Fibroblast of the conjunctiva (primary cell): ENCODE measurements around the gene GALE.
"Not testable (repeated sequence)": the region's sequence is repeated elsewhere in the genome, so short reads cannot be mapped to it uniquely, and the experiment has no call there.

Experiments used
- DNase-seq: peaks from one replicate; pipeline ENCODE4 v3.0.0-alpha.2; 2010; ENCODE audit warnings: low read depth

The GALE gene

GRCh38 chr1:23800400-23801337 lies at the start of gene GALE:
Gene GALE (minus strand): TSS chr1:23800754. CDS start chr1:23799007, 1,747 bp downstream.
- peak; percentile 89 for DNase-seq

DNA sequence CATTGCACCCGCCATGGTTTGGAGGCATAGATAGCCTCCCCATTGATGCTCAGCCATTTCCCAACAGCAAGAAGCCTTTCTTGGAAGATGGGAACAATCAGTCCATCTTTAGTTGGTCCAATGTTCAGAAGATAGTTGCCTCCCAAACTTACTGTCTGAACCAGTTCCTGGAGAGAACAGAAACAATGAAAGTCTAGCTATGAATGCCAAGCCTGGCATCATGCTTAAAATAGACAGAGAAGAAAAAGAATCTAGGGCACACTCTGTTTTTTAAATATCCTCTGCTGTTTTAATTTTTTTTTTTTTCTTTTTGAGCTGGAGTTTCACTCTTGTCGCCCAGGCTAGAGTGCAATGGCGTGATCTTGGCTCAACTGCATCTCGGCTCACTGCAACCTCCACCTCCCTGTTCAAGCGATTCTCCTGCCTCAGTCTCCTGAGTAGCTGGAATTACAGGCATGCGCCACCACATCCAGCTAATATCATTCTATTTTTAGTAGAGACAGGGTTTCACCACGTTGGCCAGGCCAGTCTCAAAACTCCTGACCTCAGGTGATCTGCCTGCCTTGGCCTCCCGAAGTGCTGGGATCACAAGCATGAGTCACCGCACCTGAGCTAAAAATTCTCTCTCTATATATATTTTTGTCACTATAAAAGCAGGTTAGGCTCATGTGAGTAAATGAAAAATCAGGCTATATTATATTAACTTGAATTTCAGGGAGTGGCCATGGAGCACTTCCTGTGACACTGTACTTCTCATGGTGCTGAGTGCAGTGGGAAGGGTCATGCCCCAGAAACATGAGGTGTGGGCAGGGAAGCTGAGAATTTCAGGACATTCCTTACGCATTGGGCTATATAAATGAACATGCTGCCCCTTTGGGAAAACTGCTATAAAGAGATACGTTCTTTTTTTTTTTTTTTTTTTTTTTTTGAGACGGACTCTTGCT lies 48.4 kb upstream of the GALE start:
- DNase-seq = no peak

DNA sequence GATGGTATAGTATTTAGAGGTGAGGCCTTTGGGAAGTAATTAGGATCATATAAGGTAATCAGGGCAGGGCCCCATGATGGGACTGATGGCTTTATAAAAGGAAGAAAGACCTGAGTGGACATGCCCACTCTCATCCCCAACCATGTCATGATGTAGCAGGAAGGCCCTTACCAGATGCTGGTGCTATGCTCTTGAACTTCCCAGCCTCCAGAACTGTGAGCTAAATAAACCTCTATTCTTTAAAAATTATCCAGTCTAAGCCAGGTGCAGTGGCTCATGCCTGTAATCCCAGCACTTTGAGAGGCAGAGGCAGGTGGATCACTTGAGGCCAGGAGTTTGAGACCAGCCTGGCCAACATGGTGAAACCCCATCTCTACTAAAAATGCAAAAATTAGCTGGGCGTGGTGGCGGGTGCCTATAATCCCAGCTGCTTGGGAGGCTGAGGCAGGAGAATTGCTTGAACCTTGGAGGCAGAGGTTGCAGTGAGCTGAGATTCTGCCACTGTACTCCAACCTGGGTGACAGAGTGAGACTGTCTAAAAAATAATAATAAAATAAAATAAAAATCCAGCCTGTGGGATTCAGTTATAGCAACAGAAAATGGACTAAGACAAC lies 47.0 kb upstream of the GALE start:
- DNase-seq = not testable (repeated sequence)

DNA sequence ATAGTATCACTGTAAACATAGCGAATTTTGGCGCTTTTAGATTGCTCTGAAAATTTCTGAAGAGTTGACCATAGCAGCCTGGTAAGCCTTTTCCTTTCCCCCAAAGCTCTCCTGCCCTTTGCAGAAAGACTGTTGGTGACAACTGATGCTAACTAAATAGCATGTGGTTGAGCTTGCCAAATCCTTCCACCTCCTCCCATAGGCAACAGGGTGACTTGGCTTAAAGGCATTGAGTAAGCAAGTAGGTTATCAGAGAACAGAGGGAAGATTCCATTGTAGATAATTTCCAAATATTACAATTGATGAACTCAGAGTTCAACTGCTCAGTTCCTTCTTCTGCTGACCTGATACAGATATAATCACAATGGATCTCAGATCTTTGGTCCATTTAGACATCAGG lies 44.6 kb upstream of the GALE start:
- no peak for DNase-seq

GRCh38 chr1:23843644-23844043 lies 43.1 kb upstream of the GALE start:
- DNase-seq = no peak

- peak; percentile 5 for DNase-seq
Measured at GRCh38 chr1:23838401-23838866, 37.9 kb upstream of the GALE start.

- no peak for DNase-seq
Measured at GRCh38 chr1:23837908-23838307, 37.4 kb upstream of the GALE start.

GRCh38 chr1:23836037-23836436 lies 35.5 kb upstream of the GALE start:
- DNase-seq = no peak

GRCh38 chr1:23834156-23834555 lies 33.6 kb upstream of the GALE start:
- not testable (repeated sequence) for DNase-seq

DNA sequence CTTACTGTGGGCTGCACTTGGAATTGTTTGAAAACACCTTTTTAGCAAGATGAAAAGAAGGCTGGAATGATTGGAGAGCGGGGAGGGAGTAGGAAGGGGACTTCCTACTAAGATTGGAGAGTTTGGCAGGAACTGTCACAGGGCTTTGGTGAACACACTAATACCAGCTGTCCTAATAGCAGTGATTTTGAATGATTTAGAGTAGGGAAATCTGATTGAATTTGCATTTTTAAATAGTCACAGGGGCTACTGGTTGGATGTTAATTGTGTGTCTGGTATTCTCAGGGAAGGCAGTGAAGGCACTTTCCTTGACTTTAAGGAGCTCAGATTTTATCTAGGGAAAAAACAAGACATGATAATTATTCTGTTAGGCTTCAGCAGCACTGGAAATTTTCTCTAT lies 27.2 kb upstream of the GALE start:
- DNase-seq = no peak

- DNase-seq = not testable (repeated sequence)
Measured at GRCh38 chr1:23826590-23826989, 26.0 kb upstream of the GALE start.

- DNase-seq = no peak
Measured at GRCh38 chr1:23825762-23826522, 25.4 kb upstream of the GALE start.

- DNase-seq = peak; percentile 75
Measured at GRCh38 chr1:23825076-23825761, 24.7 kb upstream of the GALE start, which contains the start of gene HMGCL. Gene HMGCL (minus strand): TSS chr1:23825429. CDS start chr1:23825415, 14 bp downstream.

- no peak for DNase-seq
Measured at GRCh38 chr1:23824711-23825075, 24.1 kb upstream of the GALE start.

- DNase-seq = no peak
Measured at GRCh38 chr1:23823767-23824166, 23.2 kb upstream of the GALE start.

DNA sequence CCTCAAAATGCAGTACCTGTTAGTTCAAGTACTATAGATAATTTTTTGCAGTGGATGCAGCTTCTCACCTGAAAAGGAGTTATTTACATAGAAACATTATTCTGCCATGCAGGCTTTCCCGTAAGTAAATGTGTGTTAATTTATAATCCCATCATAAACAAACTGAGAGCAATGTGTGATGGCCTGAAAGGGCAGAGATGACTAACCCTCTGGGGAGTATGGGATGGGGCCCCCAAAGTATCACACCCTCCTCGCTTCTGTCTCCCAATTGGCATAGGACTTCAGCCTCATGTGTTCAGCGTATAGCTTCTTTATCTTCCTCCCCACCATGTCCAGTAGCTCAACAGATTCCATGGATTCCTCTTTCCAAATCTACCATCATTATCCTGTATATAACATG lies 17.1 kb upstream of the GALE start:
- no peak for DNase-seq

DNA sequence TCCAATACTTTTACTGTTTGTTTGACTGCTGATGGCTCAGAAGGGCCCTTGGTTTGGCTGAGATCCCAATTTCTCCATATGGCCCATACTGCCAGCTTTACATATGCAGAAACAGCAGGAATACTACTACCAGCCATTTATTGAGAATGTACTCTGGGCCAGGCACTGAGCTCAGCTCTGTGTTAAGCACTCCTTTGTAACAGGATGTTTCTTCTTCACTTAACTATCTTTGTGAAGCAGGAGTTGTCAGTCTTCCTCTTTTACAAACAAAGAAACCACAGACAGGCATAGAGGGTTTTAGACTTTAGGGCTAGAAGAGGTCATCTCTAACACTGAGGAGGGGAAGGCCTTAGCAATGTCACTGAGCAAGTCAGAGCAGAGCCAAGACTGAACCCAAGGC lies 16.4 kb upstream of the GALE start:
- DNase-seq = no peak

GRCh38 chr1:23816361-23816760 lies 15.8 kb upstream of the GALE start:
- DNase-seq = no peak

DNA sequence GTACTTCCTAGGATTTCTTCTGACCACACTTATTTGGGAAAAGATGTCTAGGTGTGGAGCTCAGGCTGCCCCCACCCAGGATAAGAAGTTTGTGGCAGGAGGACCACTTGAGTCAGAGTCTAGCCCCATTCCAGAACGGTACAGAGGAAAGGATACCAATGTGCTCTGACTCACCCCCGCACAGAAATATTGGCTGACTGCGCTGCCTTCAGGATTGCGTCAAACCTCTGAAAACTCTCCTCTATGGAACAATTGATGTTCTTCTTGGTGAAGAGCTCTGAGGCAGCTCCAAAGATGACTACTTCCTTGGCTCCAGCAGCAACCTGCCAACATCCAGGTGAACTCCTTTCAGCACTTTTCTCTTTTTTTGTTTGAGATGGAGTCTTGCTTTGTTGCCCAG lies 13.5 kb upstream of the GALE start:
- DNase-seq = no peak

- no peak for DNase-seq
Measured at GRCh38 chr1:23810818-23811540, 10.4 kb upstream of the GALE start.
